GM19025 (cell line): ENCODE measurements around the gene TBC1D24.
"Not testable (repeated sequence)": the region's sequence is repeated elsewhere in the genome, so short reads cannot be mapped to it uniquely, and the experiment has no call there.

ENCODE experiments used
- ATAC-seq: cut with Tn5 transposase; IDR thresholded peaks from one replicate; pipeline ENCODE4 v1.9.1; 2021; ENCODE audit warnings: mild to moderate bottlenecking, low read depth, moderate library complexity; ENCODE audit not compliant: unreplicated experiment

Gene TBC1D24

DNA sequence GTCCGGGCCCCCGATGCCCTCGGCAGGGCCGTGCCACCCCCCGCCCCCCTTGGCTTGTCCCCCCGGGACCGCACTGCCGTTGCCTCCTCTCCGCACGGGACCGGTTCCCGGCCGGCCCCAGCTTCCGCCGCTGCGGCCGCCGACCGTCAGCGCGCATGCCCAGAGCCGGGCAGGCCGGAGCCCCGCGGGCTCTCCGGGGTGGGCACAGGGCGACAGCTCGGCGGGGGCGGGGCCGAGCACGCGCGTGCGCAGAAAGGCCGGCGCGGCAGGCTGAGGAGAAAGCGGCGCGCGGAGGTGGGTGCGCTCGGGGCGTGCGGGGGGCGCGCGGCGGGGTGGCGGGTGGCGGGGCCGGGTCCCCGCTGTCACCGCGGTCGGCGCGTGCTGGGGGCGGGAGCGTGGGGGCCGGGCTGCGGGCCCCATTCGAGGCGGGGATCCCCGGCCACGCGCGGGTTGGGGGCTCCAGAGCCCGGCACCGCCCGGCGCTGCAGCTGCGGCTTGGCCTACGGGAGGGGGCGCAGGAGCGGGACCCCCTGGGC is at the start of gene TBC1D24:
Gene TBC1D24, plus strand, starts transcription at position 251 of the 536 bp plus-strand sequence. CDS start 21,022 bp downstream, outside the sequence.
- ATAC-seq = peak; percentile 70

DNA sequence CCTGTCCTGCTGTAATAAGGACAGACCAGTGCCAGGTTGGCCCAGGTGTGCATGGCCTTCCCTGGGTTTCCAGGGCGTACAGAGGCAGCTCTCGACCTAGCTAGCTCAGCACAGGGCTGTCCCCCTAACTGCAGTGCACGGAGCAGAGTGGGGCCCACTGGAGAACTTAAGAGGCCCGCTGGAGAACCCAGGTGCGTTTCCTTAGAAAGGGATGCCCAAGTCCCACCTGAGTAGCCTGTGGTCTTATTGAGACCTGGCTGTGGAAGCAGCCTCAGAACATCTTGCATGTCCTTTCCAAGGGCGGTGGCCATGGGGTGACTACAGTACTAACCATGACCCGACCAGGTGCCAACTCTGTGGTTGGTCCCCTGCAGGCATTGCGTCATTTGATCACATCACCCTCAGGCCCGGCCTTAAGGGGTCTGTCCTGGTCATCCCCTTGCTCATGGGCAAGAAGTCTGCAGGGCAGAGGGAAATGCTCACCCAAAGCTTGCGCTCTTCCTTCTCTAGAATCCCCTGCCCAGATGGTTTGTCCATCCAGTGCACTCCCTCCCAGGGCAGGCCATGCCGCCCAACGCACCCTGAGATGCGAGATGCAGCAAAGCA is 49.0 kb upstream of the TBC1D24 start:
- no peak for ATAC-seq

DNA sequence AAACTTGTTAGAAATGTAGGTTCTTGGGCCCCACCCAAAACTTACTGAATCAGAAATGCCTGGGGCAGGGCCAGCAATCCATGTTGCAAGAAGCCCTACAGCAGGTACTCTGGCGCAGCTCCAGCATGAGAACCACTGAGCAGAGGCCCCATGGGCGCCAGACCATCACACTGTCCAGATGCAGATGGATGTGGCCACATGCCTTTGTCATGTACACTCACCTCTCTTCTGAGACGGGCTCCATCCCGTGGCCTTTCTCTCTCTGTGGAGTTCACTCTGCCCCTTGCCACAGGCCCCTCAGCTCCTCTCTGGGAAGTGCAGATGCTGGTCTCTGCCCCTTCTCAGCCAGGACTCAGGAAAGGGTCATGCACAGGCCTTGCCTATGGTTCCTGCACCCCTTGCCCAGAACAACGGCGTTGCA is 48.0 kb upstream of the TBC1D24 start:
- ATAC-seq = no peak

DNA sequence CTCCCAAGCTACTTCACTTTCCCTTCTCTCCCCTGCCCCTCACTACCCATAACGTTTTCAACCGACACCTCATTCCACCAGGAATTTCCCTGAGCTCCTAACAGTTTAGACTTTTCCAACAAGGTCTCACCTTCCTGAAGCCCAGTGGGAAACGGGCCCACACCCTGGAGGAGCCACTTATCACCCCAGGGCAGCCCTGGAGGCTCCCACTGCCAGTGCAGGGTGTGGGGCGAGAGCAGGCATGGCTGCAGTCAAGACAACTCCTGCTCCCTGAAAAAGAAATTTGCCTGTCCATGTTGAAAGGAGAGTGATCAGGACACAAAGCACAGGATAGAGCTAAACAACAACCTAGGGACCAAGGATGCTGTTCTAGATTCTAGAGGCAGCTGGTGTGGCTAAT is 47.4 kb upstream of the TBC1D24 start:
- no peak for ATAC-seq

DNA sequence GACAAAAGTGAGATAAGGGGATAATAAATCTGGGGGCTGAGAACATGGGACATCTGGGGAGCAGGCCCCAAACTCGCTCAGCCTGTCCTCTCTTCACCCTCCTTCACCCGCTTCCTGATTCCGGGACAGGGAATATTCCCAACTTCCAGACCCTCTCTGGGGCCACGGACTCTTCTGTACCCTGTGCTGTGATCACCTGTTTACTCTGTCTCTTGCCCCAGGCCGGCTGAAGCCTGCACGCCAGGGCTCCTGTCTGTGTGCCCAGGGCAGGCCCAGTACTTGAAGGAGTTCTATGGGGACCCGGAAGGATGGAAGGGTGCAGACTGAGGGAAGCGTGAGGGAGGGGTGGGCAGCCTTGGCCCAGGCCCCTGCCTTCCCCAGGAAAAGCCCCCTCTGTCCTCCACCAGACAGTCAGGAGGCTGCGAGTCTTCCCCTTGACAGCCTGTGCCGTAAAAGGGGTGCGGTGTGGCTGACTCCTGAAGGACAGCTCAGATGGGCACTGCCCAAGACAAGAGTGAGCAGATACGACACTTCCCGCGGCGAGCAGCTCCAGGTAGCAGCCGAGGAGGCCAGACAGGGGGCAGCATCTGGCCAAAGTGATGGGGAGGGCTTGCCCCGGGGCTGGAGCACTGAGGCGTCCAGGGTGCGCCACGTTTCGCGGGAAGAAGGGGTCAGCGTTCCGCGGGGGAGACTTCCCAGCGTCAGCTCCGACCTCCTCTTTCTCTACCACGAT is 46.7 kb upstream of the TBC1D24 start:
- no peak for ATAC-seq

DNA sequence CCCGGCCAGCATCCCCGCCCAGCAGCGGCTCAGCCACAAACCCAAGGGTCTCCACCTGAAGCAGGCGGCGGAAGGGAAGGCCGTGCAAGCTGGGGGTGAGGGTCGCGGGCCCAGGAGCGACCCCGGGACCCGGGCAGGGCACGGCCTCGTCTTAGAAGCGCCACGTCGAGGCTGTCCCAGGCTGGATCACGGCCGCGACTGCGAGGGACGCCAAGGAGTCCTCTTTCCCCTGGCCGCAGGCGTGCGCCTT is 46.2 kb upstream of the TBC1D24 start:
- ATAC-seq = peak; percentile 11

DNA sequence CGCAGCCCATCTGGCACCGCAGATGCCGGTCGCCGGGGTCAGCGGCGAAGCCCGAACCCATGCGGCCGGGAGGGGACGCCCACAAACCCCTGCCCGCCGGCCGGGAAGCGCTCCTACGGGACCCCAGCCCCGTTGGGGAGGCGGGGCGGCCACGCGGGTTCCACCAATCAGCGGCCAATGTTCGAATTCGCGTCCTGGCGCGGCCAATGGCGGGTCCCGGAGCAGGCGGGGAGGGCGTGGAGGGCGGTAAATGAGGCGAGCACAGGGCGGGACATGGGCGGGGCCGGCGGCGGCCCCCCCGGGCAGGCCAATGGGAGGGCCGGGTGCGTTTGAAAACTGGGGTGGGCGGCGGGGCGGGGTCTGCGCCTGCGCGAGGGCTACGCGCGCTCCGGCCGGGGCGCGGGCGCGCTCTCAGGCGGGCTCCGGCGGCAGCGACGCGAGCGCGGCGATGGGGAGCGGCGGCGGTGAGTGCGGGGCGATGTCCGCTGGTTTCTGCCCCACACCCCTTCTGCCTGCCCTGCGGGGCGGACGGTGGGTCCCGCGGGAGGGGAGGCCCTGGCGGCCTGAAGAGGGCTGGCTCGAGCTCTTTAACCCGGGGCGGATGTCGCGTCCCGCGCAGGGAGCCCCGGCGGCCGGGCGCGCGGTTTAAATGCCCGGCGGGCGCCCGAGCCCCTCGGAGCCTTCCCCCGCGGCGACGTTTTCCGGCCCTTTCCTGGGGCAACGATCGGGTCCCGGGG is 45.7 kb upstream of the TBC1D24 start, which contains the start of gene CCNF:
Gene CCNF, plus strand, starts transcription at position 414 of the 737 bp plus-strand sequence. Its CDS starts 35 bp downstream, at position 449.
- ATAC-seq = peak; percentile 83

DNA sequence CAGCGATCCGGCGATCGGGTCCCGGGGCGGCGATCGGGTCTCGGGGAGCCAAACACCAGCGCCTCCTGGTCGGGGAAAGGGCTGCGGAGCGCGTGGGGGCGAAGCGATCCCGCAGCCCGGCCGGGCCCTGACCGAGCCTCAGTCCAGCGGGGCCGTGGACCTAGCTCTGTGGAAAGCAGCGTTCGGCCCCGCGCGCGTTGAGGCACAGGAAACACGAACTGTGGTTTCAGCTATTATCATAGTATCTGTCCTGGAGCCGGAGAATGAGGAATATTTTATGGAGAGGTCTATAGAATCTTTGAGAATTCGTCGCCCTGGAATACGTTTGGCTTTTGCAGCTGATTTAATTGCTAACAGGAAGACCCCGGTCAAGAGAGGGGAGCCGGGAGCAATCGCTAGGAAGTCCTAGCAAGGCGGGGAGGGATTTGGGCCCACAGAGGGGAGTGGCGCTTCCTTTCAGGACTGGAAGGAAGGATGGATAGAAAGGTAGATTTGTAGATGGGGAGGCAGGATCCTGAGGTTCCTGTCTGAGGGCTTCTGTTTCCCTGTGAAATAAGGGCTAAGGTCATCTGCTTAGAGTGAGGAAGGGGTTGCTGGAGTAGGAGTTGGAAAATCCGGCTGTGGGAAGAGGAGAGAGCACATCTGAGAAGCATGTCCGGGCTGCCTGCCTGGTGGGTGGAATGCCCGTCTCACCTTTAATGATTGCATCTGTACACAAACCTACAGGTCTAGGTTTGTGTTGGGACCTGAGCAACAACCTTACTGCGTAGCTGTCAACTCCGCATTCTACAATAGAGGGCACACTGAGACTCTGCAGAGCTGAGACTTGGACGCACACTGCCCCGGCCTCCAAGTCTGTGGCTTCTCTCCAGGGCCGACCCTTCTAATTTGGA is 44.9 kb upstream of the TBC1D24 start:
- ATAC-seq = no peak

DNA sequence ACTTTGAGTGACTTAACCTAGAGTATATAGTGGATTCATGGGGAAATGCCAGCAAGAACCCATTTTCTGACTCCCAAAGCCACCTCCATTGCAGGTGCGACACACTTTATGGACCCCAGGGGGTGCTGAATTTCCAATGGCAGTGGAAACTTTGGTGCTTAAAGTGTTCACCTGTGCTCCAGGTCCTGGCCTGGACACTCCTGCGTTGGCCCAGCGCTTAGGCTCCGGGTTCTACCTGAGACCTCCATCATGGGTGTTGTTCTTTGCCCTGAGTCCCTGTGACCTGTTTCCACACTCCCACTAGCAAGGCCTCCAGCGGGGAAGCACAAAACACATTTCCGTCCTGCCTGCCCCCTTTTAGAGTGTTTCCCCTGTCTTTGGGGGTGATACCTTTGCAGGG is 42.6 kb upstream of the TBC1D24 start:
- no peak for ATAC-seq

DNA sequence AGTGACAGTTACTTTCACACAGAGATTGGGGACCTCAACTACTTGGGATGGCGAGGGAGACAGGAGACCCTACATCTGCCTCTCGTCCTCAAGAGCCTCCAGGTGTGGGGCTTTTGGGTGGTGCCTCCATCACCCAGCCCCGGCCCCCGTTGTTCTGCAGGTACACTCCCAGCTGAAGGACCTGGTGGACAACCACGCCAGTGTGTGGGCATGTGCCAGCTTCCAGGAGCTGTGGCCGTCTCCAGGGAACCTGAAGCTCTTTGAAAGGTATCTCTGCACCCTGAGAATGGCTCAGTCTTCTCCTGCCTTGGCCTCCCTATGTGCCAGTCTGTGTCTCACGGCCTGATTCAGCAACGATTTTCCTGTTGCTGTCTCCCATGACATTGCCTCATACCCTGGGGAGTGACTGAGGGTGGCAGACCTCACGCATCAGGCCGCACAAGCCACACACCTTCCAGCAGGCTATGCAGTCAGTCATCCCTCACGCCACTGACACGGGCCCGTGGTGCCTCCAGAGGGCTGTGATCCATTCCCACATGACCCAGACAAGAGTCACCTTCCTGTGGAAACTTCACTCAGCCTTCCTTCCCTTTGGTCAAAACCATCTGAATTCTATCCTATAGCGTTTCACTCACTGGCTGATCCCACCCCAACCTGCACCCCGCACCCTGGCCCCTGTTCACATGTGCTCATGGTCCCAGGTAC is 42.0 kb upstream of the TBC1D24 start:
- ATAC-seq = no peak

DNA sequence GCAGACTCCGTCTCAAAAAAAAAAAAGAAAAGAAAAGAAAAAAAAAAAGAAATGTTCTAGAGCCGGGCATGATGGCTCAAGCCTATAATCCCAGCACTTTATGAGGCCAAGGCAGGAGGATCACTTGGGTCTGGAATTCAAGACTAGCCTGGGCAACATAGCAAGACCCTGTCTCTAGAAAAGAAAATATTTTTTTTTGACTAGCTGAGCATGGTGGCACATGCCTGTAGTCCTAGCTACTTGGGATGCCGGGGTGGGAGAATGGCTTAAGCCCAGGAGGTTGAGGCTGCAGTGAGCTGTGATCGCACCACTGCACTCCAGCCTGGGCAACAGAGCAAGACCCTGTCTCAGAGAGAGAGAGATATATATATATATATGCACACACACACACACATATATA is 39.7 kb upstream of the TBC1D24 start:
- not testable (repeated sequence) for ATAC-seq

DNA sequence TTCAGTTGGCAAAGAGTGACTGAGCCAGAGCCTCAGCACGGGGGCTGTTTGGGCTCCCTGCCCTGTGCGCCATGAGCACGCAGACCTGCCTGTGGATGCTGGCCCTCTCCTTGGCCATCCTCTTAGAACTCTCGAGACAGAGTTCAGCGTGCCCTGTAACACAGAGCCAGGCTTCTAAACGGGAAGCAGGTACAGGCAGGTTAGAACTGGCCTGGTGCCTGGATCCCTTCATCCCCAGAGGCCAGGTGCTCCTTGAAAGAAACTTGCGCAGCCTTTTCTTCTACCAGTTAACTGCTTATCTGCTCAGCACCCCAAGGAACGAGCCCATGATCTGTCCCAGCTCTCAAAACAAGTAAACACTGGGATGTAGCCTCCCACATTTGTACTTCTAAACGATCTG is 38.8 kb upstream of the TBC1D24 start:
- ATAC-seq = no peak

DNA sequence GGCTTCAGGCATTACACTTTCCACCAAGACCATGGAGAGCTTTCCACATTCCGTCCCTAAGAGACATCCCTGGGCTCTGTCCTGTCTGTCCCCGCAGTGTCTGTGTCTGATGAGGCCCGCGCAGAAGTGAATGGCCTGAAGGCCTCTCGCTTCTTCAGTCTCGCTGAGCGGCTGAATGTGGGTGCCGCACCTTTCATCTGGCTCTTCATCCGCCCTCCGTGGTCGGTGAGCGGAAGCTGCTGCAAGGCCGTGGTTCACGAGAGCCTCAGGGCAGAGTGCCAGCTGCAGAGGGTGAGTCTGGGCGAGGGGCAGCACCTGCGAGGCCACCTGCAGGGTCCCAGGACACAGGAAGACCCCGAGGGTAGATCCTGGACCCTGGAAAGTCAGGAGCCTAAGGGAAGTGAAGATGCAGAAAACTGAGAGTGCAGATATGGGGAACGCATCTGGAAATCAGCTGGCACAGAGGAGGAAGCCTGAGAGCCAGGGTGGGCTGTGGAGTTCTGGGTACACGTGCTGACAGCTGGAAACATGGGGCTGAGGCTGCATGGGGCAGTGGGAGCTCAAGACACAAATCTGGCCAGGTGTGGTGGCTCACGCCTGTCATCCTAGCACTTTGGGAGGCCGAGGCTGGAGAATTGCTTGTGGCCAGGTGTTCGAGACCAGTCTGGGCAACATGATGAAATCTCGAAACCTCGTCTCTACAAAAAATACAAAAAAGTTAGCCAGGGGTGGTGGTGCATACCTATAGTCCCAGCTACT is 37.7 kb upstream of the TBC1D24 start:
- no peak for ATAC-seq

DNA sequence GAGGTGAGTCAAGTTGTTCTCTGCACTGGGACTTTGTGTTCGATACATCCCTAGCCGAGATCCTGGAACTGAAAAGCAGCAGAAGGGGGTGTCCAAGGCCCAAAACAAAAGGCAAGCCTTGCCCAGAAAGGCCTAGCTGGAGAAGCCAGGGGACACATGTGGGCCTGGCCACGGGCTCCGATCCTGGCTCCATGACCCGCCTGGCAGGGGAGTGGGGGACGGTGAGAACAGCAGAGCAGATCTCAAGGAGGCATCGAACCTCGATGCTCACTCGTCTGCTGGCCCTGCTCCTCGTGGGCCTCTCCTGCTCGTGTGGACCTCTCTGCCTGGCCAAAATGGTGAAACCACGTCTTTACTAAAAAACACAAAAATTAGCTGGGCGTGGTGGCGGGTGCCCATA is 36.8 kb upstream of the TBC1D24 start:
- ATAC-seq = no peak

DNA sequence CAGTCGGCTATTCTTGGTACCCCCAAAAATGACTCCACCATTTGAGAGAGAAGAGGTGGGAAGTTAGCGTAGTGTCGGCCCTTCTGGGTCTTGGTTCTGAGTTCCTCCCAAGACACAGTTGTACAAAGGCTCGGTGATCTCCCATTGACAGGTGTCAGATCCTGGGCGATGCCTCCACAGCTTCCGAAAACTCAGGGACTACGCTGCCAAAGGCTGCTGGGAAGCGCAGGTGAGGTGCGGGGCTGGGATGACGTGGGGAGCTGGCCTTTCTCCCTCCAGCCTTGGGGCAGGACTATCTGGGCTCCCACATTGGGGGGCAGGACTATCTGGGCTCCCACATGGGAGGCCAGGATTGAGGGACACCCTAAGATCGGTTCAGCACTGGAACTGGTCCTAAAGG is 35.3 kb upstream of the TBC1D24 start:
- ATAC-seq = no peak

DNA sequence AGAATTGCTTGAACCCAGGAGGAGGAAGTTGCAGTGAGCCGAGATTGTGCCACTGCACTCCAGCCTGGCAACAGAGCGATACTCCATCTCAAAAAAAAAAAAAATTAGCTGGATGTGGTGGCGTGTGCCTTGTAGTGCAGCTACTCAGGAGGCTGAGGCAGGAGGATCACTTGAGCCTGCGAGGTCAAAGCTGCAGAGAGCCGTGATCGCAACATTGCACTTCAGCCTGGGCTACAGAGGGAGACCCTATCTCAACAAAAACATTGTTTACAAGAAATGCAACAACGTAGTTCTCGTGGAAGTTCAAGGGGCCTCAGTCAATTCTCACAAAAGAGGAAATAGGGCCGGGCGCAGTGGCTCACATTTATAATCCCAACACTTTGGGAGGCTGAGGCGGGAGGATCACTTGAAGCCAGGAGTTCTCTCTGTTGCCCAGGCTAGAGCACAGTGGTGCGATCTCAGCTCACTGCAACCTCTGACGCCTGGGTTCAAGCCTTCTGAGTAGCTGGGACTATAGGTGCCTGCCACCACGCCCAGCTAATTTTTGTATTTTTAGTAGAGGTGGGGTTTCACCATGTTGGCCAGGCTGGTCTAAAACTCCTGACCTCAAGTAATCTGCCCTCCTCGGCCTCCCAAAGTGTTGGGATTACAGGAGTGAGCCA is 33.7 kb upstream of the TBC1D24 start:
- not testable (repeated sequence) for ATAC-seq

DNA sequence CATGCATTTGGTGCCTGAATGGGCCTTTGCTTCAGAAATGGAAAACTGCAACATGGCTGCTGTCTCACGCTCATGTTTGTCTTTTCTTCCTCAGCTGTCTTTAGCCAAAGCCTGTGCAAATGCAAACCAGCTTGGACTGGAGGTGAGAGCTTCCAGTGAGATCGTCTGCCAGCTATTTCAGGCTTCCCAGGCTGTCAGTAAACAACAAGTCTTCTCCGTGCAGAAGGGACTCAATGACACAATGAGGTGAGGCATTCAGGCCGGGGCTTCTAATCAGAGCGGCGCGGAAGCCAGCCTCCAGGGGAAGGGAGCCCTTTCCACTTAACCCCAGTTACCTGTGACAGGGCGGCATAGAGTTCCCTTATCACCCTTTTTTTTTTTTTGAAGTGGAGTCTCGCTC is 31.4 kb upstream of the TBC1D24 start:
- ATAC-seq = no peak

DNA sequence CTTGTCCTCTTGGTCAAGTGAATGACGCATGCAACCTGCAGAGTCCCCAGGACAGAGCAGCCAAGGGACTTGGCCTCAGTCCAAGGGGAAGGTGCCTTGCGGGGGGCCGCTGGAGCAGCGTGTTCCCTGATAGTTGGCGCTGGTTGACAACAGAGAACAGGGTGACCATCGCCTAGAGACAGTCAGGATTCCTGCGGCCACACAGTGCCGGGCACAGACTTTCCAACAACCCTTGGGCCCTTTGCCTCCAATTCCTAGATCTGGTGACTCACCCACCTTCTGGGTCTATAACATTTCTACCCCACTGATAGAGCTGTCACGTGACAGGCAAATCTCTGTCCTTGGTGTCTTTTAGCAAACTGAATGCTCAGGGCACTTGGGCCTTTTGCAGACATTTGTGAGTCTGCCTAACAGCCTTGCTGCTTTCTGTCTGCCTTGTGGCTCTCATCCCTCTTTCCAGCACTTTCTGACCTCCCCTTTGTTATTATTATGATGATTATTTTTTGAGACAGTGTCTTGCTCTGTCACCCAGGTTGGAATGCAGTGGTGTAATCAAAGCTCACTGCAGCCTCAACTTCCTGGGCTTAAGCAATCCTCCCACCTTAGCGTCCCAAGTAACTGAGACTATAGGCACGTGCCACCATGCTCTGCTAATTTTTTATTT is 26.9 kb upstream of the TBC1D24 start:
- no peak for ATAC-seq
